Kidney (tissue), 14 donors: ENCODE data around the gene CCDC195. TPM values are rescaled to one million over a fixed set of nuclear protein-coding genes. Genes with fewer than 3 reads are reported as not detected.

Experiments used
- DNase-seq, 5 donors: peaks; one replicate each; pipeline ENCODE4 v3.0.0-alpha.2; 2013 to 2020
- FAIRE-seq: peaks from 2 replicates; lab custom pipeline; 2012; peaks lifted over from hg19 to GRCh38; lab: Jason Lieb, UNC
- H3K27ac ChIP-seq, 2 donors: one replicate each; pipeline ENCODE4 v1.7.0; 2013; ENCODE audit warnings: low read depth in 2 of 2, low read length in 2 of 2, inconsistent platforms in 1 of 2
- H3K27me3 ChIP-seq: one replicate; pipeline ENCODE4 v1.7.1; 2013; ENCODE audit warnings: low read length, inconsistent platforms; ENCODE audit not compliant: control insufficient read depth, insufficient read depth
- H3K36me3 ChIP-seq, 3 donors: one replicate each; pipeline versions ENCODE4 v1.7.0 to v1.7.1; 2013; ENCODE audit warnings: low read length in 3 of 3, control low read depth in 1 of 3, inconsistent platforms in 1 of 3; ENCODE audit not compliant: insufficient read depth in 3 of 3, control insufficient read depth in 2 of 3
- H3K4me1 ChIP-seq, 3 donors: one replicate each; pipeline versions ENCODE4 v1.7.0 to v1.7.1; 2013; ENCODE audit warnings: low read length in 3 of 3, inconsistent platforms in 1 of 3, low read depth in 1 of 3; ENCODE audit not compliant: control insufficient read depth in 2 of 3, insufficient read depth in 2 of 3
- H3K4me3 ChIP-seq, 3 donors: one replicate each; pipeline versions ENCODE4 v1.7.0 to v1.8.1; 2013; ENCODE audit warnings: low read length in 3 of 3, control low read depth in 1 of 3, inconsistent platforms in 1 of 3
- H3K9ac ChIP-seq, 3 donors: one replicate each; pipeline versions ENCODE4 v1.7.0 to v1.7.1; 2013; ENCODE audit warnings: low read length in 3 of 3, control low read depth in 1 of 3, inconsistent platforms in 1 of 3
- H3K9me3 ChIP-seq, 3 donors: one replicate each; pipeline versions ENCODE4 v1.7.0 to v1.7.1; 2013; ENCODE audit warnings: low read length in 3 of 3, control low read depth in 1 of 3, inconsistent platforms in 1 of 3; ENCODE audit not compliant: control insufficient read depth in 2 of 3, insufficient read depth in 1 of 3
- CTCF ChIP-seq: IDR thresholded peaks from 3 replicates; pipeline ENCODE4 v1.5.1; 2012; ENCODE audit warnings: mild to moderate bottlenecking, moderate library complexity, borderline replicate concordance; ENCODE audit not compliant: insufficient read depth; ENCODE audit errors: extremely low read depth
- intact Hi-C: fragments of 100-400 bp; cut with DNase I; formaldehyde crosslinking; loops from one replicate; pipeline ENCODE4 v1.11.1; 2022
- polyA plus RNA-seq: library from polyadenylated mRNA; stranded (reverse); fragments of 350-450 nt; fragmentation: Illumina TruSeq; extraction: RNeasy Lipid Tissue Mini Kit (QIAGEN cat#74804); gene quantifications from one replicate; pipeline ENCODE4 v1.2.3, GENCODE V29; 2014; ENCODE audit warnings: low read depth, low replicate concordance; ENCODE audit not compliant: insufficient read depth
- total RNA-seq: library from RNA; stranded (reverse); fragmentation: NEBNext Ultra II Directional; extraction: Animal tissue kit (Norgen Biotek cat#: 25700); gene quantifications from one replicate; pipeline ENCODE4 v1.2.1, GENCODE V29; 2021
- donor health status: control.
- donor health status: control.
- donor health status: control.
- donor health status: control.
- donor health status: control.
- donor health status: DM: yes; HTN: yes; CAD: no.
- donor health status: Normal renal cell carcinoma (clear cell type).

The CCDC195 gene
- total and polyA plus RNA-seq, 2 donors from 2014 or later, result not detected

- H3K27ac ChIP-seq, result no peak overlapping the region
- FAIRE-seq (no peak), DNase-seq (no peak)
- intact Hi-C loops, result no loop called here
- H3K4me3 ChIP-seq, result no peak overlapping the region
- H3K4me1 ChIP-seq, result peaks cover 0 to 3% (median 0%) of the 10 kb centered on the region in 3 donors
- no peaks in the 10 kb centered on the region for H3K36me3 ChIP-seq
- H3K9me3 ChIP-seq, result peaks cover 0 to 4% (median 0%) of the 10 kb centered on the region in 3 donors
- TF ChIP-seq CTCF, result no peak
- no peak overlapping the region for H3K9ac ChIP-seq
- H3K27me3 ChIP-seq, result no peaks in the 10 kb centered on the region
Observed at GRCh38 chr2:224694502-224694901, 21.7 kb downstream of the CCDC195 start.

GRCh38 chr2:224691563-224691962 lies 24.6 kb downstream of the CCDC195 start:
- Histone ChIP-seq H3K4me1 (peaks cover 0 to 3% (median 0%) of the 10 kb centered on the region in 3 donors), H3K4me3 (no peak overlapping the region), H3K27ac (no peak overlapping the region), H3K9ac (no peak overlapping the region), H3K27me3 (no peaks in the 10 kb centered on the region), H3K9me3 (peaks cover 0 to 4% (median 0%) of the 10 kb centered on the region in 3 donors), H3K36me3 (no peaks in the 10 kb centered on the region)
- no peak for FAIRE-seq
- no peak for TF ChIP-seq CTCF
- no peak for DNase-seq
- intact Hi-C loops, result no loop called here

GRCh38 chr2:224690868-224691267 lies 25.3 kb downstream of the CCDC195 start:
- DNase-seq (no peak), FAIRE-seq (no peak)
- intact Hi-C loops, result no loop called here
- Histone ChIP-seq H3K4me1 (peaks cover 0 to 3% (median 0%) of the 10 kb centered on the region in 3 donors), H3K27me3 (no peaks in the 10 kb centered on the region), H3K36me3 (no peaks in the 10 kb centered on the region), H3K9ac (no peak overlapping the region), H3K4me3 (no peak overlapping the region), H3K9me3 (peaks cover 0 to 4% (median 0%) of the 10 kb centered on the region in 3 donors), H3K27ac (no peak overlapping the region)
- TF ChIP-seq CTCF, result no peak

- Histone ChIP-seq H3K36me3 (no peaks in the 10 kb centered on the region), H3K4me3 (no peak overlapping the region), H3K9ac (no peak overlapping the region), H3K4me1 (peaks cover 0 to 3% (median 0%) of the 10 kb centered on the region in 3 donors), H3K9me3 (peaks cover 0 to 4% (median 0%) of the 10 kb centered on the region in 3 donors), H3K27ac (no peak overlapping the region), H3K27me3 (no peaks in the 10 kb centered on the region)
- no peak for FAIRE-seq
- no peak for DNase-seq
- no peak for TF ChIP-seq CTCF
- intact Hi-C loops, result no loop called here
Observed at GRCh38 chr2:224689539-224689938, 26.6 kb downstream of the CCDC195 start.
